A549 (cell line): ENCODE data around the gene MFN2. TPM values are rescaled to one million over a fixed set of nuclear protein-coding genes. Genes with fewer than 3 reads are reported as not detected.

Experiments
- ATAC-seq, 2 experiments: fragments of 200-7000 bp in 1 of 2; fragments of >200 bp in 1 of 2; cut with Nextera tagmentation in 1 of 2; cut with Tn5 transposase in 1 of 2; 3 replicates each; pipeline versions ENCODE4 v1.8.0 to v1.9.1; 2018 to 2020; ENCODE audit warnings: mild to moderate bottlenecking in 1 of 2, moderate library complexity in 1 of 2
- CTCF ChIA-PET: fragments of 300-600 bp; sonication (Branson Sonifier 250); formaldehyde crosslinking; extraction: SDS; loops from one replicate; lab custom pipeline; 2021; ENCODE audit warnings: antibody characterized with exemption, inconsistent platforms; lab: Yijun Ruan, JAX
- POLR2A ChIA-PET: fragments of 350-600 bp; formaldehyde crosslinking; extraction: SDS; loops from one replicate; lab custom pipeline; 2021; ENCODE audit warnings: antibody characterized with exemption, inconsistent platforms; lab: Yijun Ruan, JAX
- DNase-seq, 2 experiments: peaks; one replicate each; pipeline versions ENCODE4 v3.0.0 to v3.0.0-alpha.2; 2011 to 2016; ENCODE audit warnings: low read depth in 1 of 2, low spot score in 1 of 2
- FAIRE-seq: peaks from 2 replicates; lab custom pipeline; 2011; peaks lifted over from hg19 to GRCh38; lab: Jason Lieb, UNC
- H3K27ac ChIP-seq, 2 experiments: fragments of >200 bp; sonication (Bioruptor Twin); formaldehyde crosslinking; 3 replicates each; pipeline ENCODE4 v1.5.1; 2016 to 2017
- H3K4me1 ChIP-seq: fragments of >200 bp; sonication (Bioruptor Twin); formaldehyde crosslinking; 3 replicates; pipeline ENCODE4 v1.6.1; 2016
- H3K4me2 ChIP-seq: fragments of >200 bp; sonication (Bioruptor Twin); formaldehyde crosslinking; 3 replicates; pipeline ENCODE4 v1.6.1; 2016
- H3K4me3 ChIP-seq: fragments of >200 bp; sonication (Bioruptor Twin); formaldehyde crosslinking; 3 replicates; pipeline ENCODE4 v1.5.1; 2016
- H3K9me3 ChIP-seq: fragments of >200 bp; sonication (Bioruptor Twin); formaldehyde crosslinking; 3 replicates; pipeline ENCODE4 v1.6.1; 2016
- ATOH8 ChIP-seq: fragments of 250-450 bp; sonication (Bioruptor Pico); IDR thresholded peaks from 2 replicates; pipeline ENCODE4 v1.5.0; 2020; ENCODE audit warnings: low read depth, mild to moderate bottlenecking, moderate library complexity
- BHLHE40 ChIP-seq: IDR thresholded peaks from 2 replicates; pipeline ENCODE4 v1.6.1; 2012; ENCODE audit warnings: low read depth, low read length, inconsistent platforms
- CBX2 ChIP-seq: fragments of 200-600 bp; sonication (generic); IDR thresholded peaks from 2 replicates; pipeline ENCODE4 v1.6.1; 2016; ENCODE audit warnings: low read depth, mild to moderate bottlenecking, borderline replicate concordance
- CEBPB ChIP-seq, 2 experiments: fragments of >200 bp in 1 of 2; sonication (Bioruptor Twin) in 1 of 2; formaldehyde crosslinking in 1 of 2; IDR thresholded peaks; 2 replicates each; pipeline ENCODE4 v1.6.1; 2012 to 2016
- CTCF ChIP-seq: fragments of >200 bp; sonication (Bioruptor Twin); formaldehyde crosslinking; IDR thresholded peaks from 3 replicates; pipeline ENCODE4 v1.5.1; 2016
- ESRRA ChIP-seq: fragments of 150-350 bp; IDR thresholded peaks from 2 replicates; pipeline ENCODE4 v1.6.1; 2014; ENCODE audit warnings: mild to moderate bottlenecking, low read length, borderline replicate concordance
- HDAC2 ChIP-seq: fragments of 200-600 bp; sonication (generic); IDR thresholded peaks from 2 replicates; pipeline ENCODE4 v1.6.1; 2016
- HES2 ChIP-seq: fragments of >200 bp; sonication (Bioruptor Twin); formaldehyde crosslinking; IDR thresholded peaks from 2 replicates; pipeline ENCODE4 v1.6.1; 2016
- HOXA7 ChIP-seq: fragments of 250-450 bp; sonication (Bioruptor Pico); IDR thresholded peaks from 2 replicates; pipeline ENCODE4 v1.5.0; 2020; ENCODE audit warnings: mild to moderate bottlenecking, moderate library complexity
- HOXB13 ChIP-seq: fragments of 250-450 bp; sonication (Bioruptor Pico); IDR thresholded peaks from 2 replicates; pipeline ENCODE4 v1.5.0; 2020; ENCODE audit warnings: low read depth, mild to moderate bottlenecking, moderate library complexity
- HOXB5 ChIP-seq: fragments of 250-450 bp; sonication (Bioruptor Pico); IDR thresholded peaks from 2 replicates; pipeline ENCODE4 v1.5.0; 2020; ENCODE audit warnings: mild to moderate bottlenecking, moderate library complexity
- MAFK ChIP-seq: fragments of 450-650 bp; IDR thresholded peaks from 2 replicates; pipeline ENCODE4 v1.6.1; 2014; ENCODE audit not compliant: partially characterized antibody
- MAZ ChIP-seq: fragments of 150-350 bp; IDR thresholded peaks from 2 replicates; pipeline ENCODE4 v1.6.1; 2014; ENCODE audit warnings: antibody characterized with exemption, low read depth, low read length, borderline replicate concordance
- MYC ChIP-seq: IDR thresholded peaks from 2 replicates; pipeline ENCODE4 v1.6.1; 2012; ENCODE audit warnings: mild to moderate bottlenecking, inconsistent platforms, low read length, improper control_type of control experiment, borderline replicate concordance
- NFE2L2 ChIP-seq: fragments of 150-350 bp; conservative IDR thresholded peaks from 2 replicates; pipeline ENCODE4 v1.6.1; 2014; ENCODE audit warnings: low read length
- NPAS2 ChIP-seq: fragments of 250-450 bp; sonication (Bioruptor Pico); IDR thresholded peaks from 2 replicates; pipeline ENCODE4 v1.8.0; 2022; ENCODE audit warnings: mild to moderate bottlenecking, moderate library complexity, borderline replicate concordance
- PBX3 ChIP-seq: IDR thresholded peaks from 2 replicates; pipeline ENCODE4 v1.6.1; 2012
- RAD21 ChIP-seq, 2 experiments: fragments of >200 bp in 1 of 2; sonication (Bioruptor Twin) in 1 of 2; formaldehyde crosslinking in 1 of 2; IDR thresholded peaks in 1 of 2; conservative IDR thresholded peaks in 1 of 2; 2 replicates in 1 of 2; 3 replicates in 1 of 2; pipeline ENCODE4 v1.6.1; 2012 to 2018; ENCODE audit warnings: inconsistent platforms in 1 of 2
- RARB ChIP-seq: fragments of 250-450 bp; sonication (Bioruptor Pico); IDR thresholded peaks from 2 replicates; pipeline ENCODE4 v1.8.0; 2021; ENCODE audit warnings: mild to moderate bottlenecking, moderate library complexity
- RCOR1 ChIP-seq: fragments of 150-350 bp; IDR thresholded peaks from 2 replicates; pipeline ENCODE4 v1.6.1; 2014; ENCODE audit warnings: antibody characterized with exemption, low read length, low read depth
- RNF2 ChIP-seq: fragments of 200-600 bp; sonication (generic); IDR thresholded peaks from 2 replicates; pipeline ENCODE4 v1.6.1; 2016; ENCODE audit warnings: low read depth, mild to moderate bottlenecking, antibody characterized with exemption, moderate library complexity, borderline replicate concordance
- SMC3 ChIP-seq: fragments of >200 bp; sonication (Bioruptor Twin); formaldehyde crosslinking; IDR thresholded peaks from 3 replicates; pipeline ENCODE4 v1.6.1; 2018; ENCODE audit warnings: inconsistent platforms
- USF2 ChIP-seq: fragments of 450-650 bp; IDR thresholded peaks from 2 replicates; pipeline ENCODE4 v1.6.1; 2014; ENCODE audit warnings: antibody characterized with exemption
- ZC3H11A ChIP-seq: fragments of 450-650 bp; IDR thresholded peaks from 2 replicates; pipeline ENCODE4 v1.6.1; 2014; ENCODE audit warnings: antibody characterized with exemption, mild to moderate bottlenecking
- ZFP36 ChIP-seq: fragments of 450-650 bp; IDR thresholded peaks from 2 replicates; pipeline ENCODE4 v1.6.1; 2014; ENCODE audit warnings: borderline replicate concordance; ENCODE audit not compliant: partially characterized antibody
- ZSCAN20 ChIP-seq: fragments of 250-450 bp; sonication (Bioruptor Pico); IDR thresholded peaks from 2 replicates; pipeline ENCODE4 v1.8.0; 2022; ENCODE audit warnings: mild to moderate bottlenecking, moderate library complexity
- WGBS: methylation state at CpG from one replicate; pipeline ENCODE4 v1.1.6; 2017; ENCODE audit errors: missing lambda C conversion rate; 5-methylcytosine and 5-hydroxymethylcytosine counted together
- polyA plus RNA-seq, 4 experiments: library from polyadenylated mRNA; depleted of rRNA in 3 of 4; stranded (reverse); fragments of >200 nt; fragmentation: RNase III in 1 of 4; extraction: RNeasy Plus Mini Kit Qiagen cat#74134 plus additional on column Dnase treatment in 1 of 4; gene quantifications; 2 replicates in 3 of 4; 3 replicates in 1 of 4; pipeline ENCODE4 v1.2.3, GENCODE V29; 2011 to 2017

MFN2 gene
- polyA plus RNA-seq, 2 of the 4 experiments (the other 2 are of a cell fraction): 34.7 to 36.8 TPM

GRCh38 chr1:12028248-12028647 is 48.0 kb downstream of the MFN2 start (continued):
- TF ChIP-seq CTCF (no peak), RNF2 (no peak), HOXB13 (CRISPR knock-in tag) (no peak), ZSCAN20 (CRISPR knock-in tag) (no peak)

- CTCF ChIA-PET: no interaction called here
- H3K4me2 ChIP-seq: no peak overlapping the region
- no peak overlapping the region for H3K27ac ChIP-seq
- ATAC-seq (no peak), FAIRE-seq (no peak)
- WGBS: 94% methylated on average over 10 of the region's 19 CpGs
- H3K4me1 ChIP-seq: no peaks in the 10 kb centered on the region
- no peak for TF ChIP-seq BHLHE40
- no peak for TF ChIP-seq CEBPB (IDR thresholded peaks at IDR 0.05)
- TF ChIP-seq HOXB13 (CRISPR knock-in tag): no peak
- no peak for TF ChIP-seq RCOR1
- no peak for TF ChIP-seq RAD21 (conservative IDR thresholded peaks at IDR 0.05 in 1 of 2, IDR thresholded peaks at IDR 0.05 in 1 of 2)
- no peak for TF ChIP-seq ATOH8 (CRISPR knock-in tag)
- no peak for TF ChIP-seq RARB (CRISPR knock-in tag)
- no peak for TF ChIP-seq CBX2
- no peak for TF ChIP-seq CTCF
- TF ChIP-seq, all 56 proteins: peak for 0
- DNase-seq: no peak
- POLR2A ChIA-PET: no interaction called here
- Histone ChIP-seq H3K9me3 (no peaks in the 10 kb centered on the region), H3K4me3 (no peak overlapping the region)
Observed at GRCh38 chr1:12028957-12029511, 48.8 kb downstream of the MFN2 start.

- no peak overlapping the region for H3K4me2 ChIP-seq
- ChIA-PET CTCF (interaction anchor here (1.2 kb wide), 1 partner anchor 22 kb away, joined by 4 read pairs; no protein-coding TSS in a partner anchor), POLR2A (interaction anchor here (0.6 kb wide), 1 partner anchor 38 kb away, joined by 3 read pairs; no protein-coding TSS in a partner anchor)
- 93% methylated on average over 3 of the region's 32 CpGs for WGBS
- no peak overlapping the region for H3K4me3 ChIP-seq
- H3K27ac ChIP-seq: no peak overlapping the region
- DNase-seq (no peak), ATAC-seq (no peak), FAIRE-seq (no peak)
- no peaks in the 10 kb centered on the region for H3K9me3 ChIP-seq
- no peak for TF ChIP-seq ZSCAN20 (CRISPR knock-in tag)
- TF ChIP-seq HOXB5 (CRISPR knock-in tag): no peak
- TF ChIP-seq ZC3H11A: no peak
- TF ChIP-seq HDAC2: no peak
- TF ChIP-seq ZFP36: no peak
- TF ChIP-seq HES2: no peak
- TF ChIP-seq BHLHE40: no peak
- no peak for TF ChIP-seq USF2
- TF ChIP-seq MYC: no peak
- no peak for TF ChIP-seq NFE2L2
- TF ChIP-seq HOXA7 (CRISPR knock-in tag): no peak
- no peak for TF ChIP-seq RNF2
- no peak for TF ChIP-seq ESRRA
- TF ChIP-seq PBX3: no peak
- TF ChIP-seq CBX2: no peak
- no peak for TF ChIP-seq SMC3
- TF ChIP-seq MAZ: no peak
- TF ChIP-seq NPAS2 (CRISPR knock-in tag): no peak
- no peak for TF ChIP-seq MAFK
- H3K4me1 ChIP-seq: no peaks in the 10 kb centered on the region
Observed at GRCh38 chr1:12029720-12030339, 49.6 kb downstream of the MFN2 start.
